Heart left ventricle (tissue), 16 donors: ENCODE data around the gene CHD9. TPM values are rescaled to one million over a fixed set of nuclear protein-coding genes. Genes with fewer than 3 reads are reported as not detected.

Experiments
- ATAC-seq, 4 donors: fragments of 200-7000 bp; cut with Tn5 transposase; one replicate each; pipeline ENCODE4 v1.9.1; 2020 to 2022; ENCODE audit warnings: moderate library complexity in 4 of 4, mild to moderate bottlenecking in 3 of 4, moderate number of reproducible peaks in 1 of 4
- DNase-seq, 5 donors: peaks; one replicate each; pipeline ENCODE4 v3.0.0-alpha.2; 2020
- H3K27ac ChIP-seq, 12 donors: fragments of 200-600 bp; sonication (generic) in 4 of 12; one replicate each; pipeline versions ENCODE4 v1.5.0 to v1.8.0; 2016 to 2022; ENCODE audit warnings: mild to moderate bottlenecking in 2 of 12
- H3K27me3 ChIP-seq, 9 donors: fragments of 200-600 bp; sonication (generic) in 2 of 9; one replicate each; pipeline versions ENCODE4 v1.5.1 to v1.8.0; 2016 to 2022; ENCODE audit warnings: mild to moderate bottlenecking in 3 of 9
- H3K36me3 ChIP-seq, 9 donors: fragments of 200-600 bp; sonication (generic) in 2 of 9; one replicate each; pipeline versions ENCODE4 v1.5.0 to v1.8.0; 2018 to 2022; ENCODE audit warnings: mild to moderate bottlenecking in 2 of 9
- H3K4me1 ChIP-seq, 12 donors: fragments of 200-600 bp; sonication (generic) in 4 of 12; one replicate each; pipeline versions ENCODE4 v1.5.0 to v1.8.0; 2016 to 2022; ENCODE audit warnings: mild to moderate bottlenecking in 3 of 12
- H3K4me3 ChIP-seq, 12 donors: fragments of 200-600 bp; sonication (generic) in 4 of 12; one replicate each; pipeline versions ENCODE4 v1.5.0 to v1.8.0; 2017 to 2022; ENCODE audit warnings: mild to moderate bottlenecking in 9 of 12, moderate library complexity in 4 of 12
- H3K9me3 ChIP-seq, 12 donors: fragments of 200-600 bp; sonication (generic) in 4 of 12; one replicate each; pipeline versions ENCODE4 v1.5.0 to v1.8.0; 2016 to 2022; ENCODE audit warnings: mild to moderate bottlenecking in 1 of 12
- POLR2A ChIP-seq, 2 donors: fragments of 450-650 bp; IDR thresholded peaks; one replicate each; pipeline ENCODE4 v1.6.1; 2017; ENCODE audit warnings: antibody characterized with exemption in 2 of 2, mild to moderate bottlenecking in 2 of 2, moderate library complexity in 2 of 2
- WGBS, 4 donors: extraction: QIAGEN DNeasy Blood & Tissue Kit in 2 of 4; methylation state at CpG; one replicate each; pipeline versions ENCODE4 v1.1.5 to v1.1.7; 2013 to 2018; 5-methylcytosine and 5-hydroxymethylcytosine counted together
- intact Hi-C, 10 donors: fragments of 100-400 bp; cut with DNase I; formaldehyde crosslinking; loops; one replicate each; pipeline versions ENCODE4 v1.11.1 to v1.14.2; 2022
- polyA plus RNA-seq, 2 donors: library from polyadenylated mRNA; stranded (reverse); fragments of 200-250 nt; gene quantifications; one replicate each; pipeline ENCODE4 v1.2.3, GENCODE V29; 2013
- total RNA-seq, 9 donors: library from RNA; depleted of rRNA in 2 of 9; stranded (reverse); fragments of >200 nt in 2 of 9; fragmentation: NEBNext Ultra II Directional in 3 of 9; extraction: Animal tissue kit (Norgen Biotek cat#: 25700) in 3 of 9; gene quantifications; one replicate each; pipeline versions ENCODE4 v1.1.0 to v1.2.4, GENCODE V29; 2016 to 2023
- TF ChIP-seq, protein P1 (sequence below), 12 donors: fragments of 200-600 bp; sonication (generic) in 4 of 12; IDR thresholded peaks; one replicate each; pipeline versions ENCODE4 v1.5.0 to v1.8.0; 2018 to 2022; ENCODE audit warnings: antibody characterized with exemption in 12 of 12, mild to moderate bottlenecking in 5 of 12
- donor health status: ischemic (EF 13 %, LVEDD 7.1; RV severe dilation, severe dysfunction).
- donor health status: healthy with polysubstance abuse.
- donor health status: DM: no; HTN: yes; CAD: no.
- donor health status: DM: no; HTN: no; CAD: no.
- donor health status: ischemic (EF 25% LVEDD 6.9; RV normal size, moderate dysfunction).
- donor health status: ischemic (EF 25% LVEDD 5.7; RV mildly dilated, moderate dysfunction).
- donor health status: healthy.
- donor health status: DM: yes; HTN: yes; CAD: no.
- donor health status: ischemic (EF 35%, LVEDD 5.7; RV mildly dilated, moderate dysfunction).
- donor health status: nonischemic (EF 11% LVEDD 7.7; RV severe dilation, severe dysfunction).
- donor health status: DM: yes; HTN: yes; CAD: no.
- donor health status: PGD.
- donor health status: ischemic (EF 29% LVEDD 5.4; RV normal size, mild dysfunction).
- donor health status: nonischemic (EF 23%, LVEDD 6.1; RV moderate dilation, normal function).

The CHD9 gene
- total and polyA plus RNA-seq, 11 donors = 11.8 to 56.2 (median 41.3) TPM

DNA sequence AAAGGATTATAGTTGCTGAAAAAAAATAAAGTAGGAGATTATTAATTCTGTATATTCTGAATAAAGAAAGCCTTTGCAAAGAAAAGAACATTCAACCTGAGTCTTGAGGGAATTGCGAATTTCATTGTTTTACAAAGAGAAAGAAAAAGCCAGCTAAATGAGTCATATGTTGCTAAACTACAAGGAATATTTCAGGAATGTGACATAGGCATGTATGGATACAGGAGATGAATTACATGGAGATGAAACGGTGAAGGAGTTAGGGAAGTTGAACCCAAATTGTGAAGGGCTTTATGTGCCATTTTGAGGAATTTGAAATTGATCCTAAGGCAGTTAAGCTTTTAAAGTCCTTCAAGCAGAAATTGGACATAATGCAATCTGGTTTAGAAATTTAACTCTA, 202.2 kb downstream of the CHD9 start:
- WGBS, 4 donors = 86 to 95% (median 93%) methylated on average over 2 of the region's 2 CpGs
- TF ChIP-seq, protein P1, sequence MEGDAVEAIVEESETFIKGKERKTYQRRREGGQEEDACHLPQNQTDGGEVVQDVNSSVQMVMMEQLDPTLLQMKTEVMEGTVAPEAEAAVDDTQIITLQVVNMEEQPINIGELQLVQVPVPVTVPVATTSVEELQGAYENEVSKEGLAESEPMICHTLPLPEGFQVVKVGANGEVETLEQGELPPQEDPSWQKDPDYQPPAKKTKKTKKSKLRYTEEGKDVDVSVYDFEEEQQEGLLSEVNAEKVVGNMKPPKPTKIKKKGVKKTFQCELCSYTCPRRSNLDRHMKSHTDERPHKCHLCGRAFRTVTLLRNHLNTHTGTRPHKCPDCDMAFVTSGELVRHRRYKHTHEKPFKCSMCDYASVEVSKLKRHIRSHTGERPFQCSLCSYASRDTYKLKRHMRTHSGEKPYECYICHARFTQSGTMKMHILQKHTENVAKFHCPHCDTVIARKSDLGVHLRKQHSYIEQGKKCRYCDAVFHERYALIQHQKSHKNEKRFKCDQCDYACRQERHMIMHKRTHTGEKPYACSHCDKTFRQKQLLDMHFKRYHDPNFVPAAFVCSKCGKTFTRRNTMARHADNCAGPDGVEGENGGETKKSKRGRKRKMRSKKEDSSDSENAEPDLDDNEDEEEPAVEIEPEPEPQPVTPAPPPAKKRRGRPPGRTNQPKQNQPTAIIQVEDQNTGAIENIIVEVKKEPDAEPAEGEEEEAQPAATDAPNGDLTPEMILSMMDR (IDR thresholded peaks at IDR 0.05) = no peak
- no peak for TF ChIP-seq POLR2A (IDR thresholded peaks at IDR 0.05)
- DNase-seq (no peak), ATAC-seq (no peak)
- Histone ChIP-seq H3K27me3 (no peaks in the 10 kb centered on the region), H3K4me3 (no peak overlapping the region), H3K27ac (no peak overlapping the region), H3K9me3 (peaks cover 0 to 15% (median under 1%) of the 10 kb centered on the region in 12 donors), H3K4me1 (no peaks in the 10 kb centered on the region), H3K36me3 (peaks cover 3 to 100% (median 100%) of the 10 kb centered on the region in 9 donors)
- intact Hi-C loops = loop anchor here in 1 of 10 donors (10.0 kb wide), 1 partner anchor 48 kb away; no protein-coding TSS in a partner anchor

DNA sequence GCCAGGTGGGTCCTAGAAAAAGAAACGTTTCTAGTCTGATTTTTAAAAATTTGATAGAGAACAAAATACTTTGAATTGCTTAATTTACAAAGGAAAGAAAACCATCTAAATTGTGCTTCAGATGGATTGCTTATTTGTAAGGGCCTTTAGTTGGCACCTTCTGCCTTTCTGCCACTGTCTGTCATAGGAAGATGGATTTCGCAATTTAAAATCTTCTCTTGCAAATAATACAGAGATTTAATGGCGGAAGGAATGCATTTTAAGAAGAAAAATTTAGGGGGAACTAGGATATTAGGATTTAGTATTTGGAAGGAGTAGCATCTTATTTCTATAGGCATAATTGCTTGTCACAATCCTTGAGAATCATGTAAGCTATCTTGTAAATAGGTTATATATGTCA, 204.0 kb downstream of the CHD9 start:
- no peak for TF ChIP-seq POLR2A (IDR thresholded peaks at IDR 0.05)
- TF ChIP-seq, protein P1 (IDR thresholded peaks at IDR 0.05) = no peak
- 92 to 97% (median 95%) methylated on average over 3 of the region's 3 CpGs for WGBS, 4 donors
- H3K27ac ChIP-seq = no peak overlapping the region
- ATAC-seq (no peak), DNase-seq (no peak)
- no peaks in the 10 kb centered on the region for H3K27me3 ChIP-seq
- H3K4me3 ChIP-seq = no peak overlapping the region
- peaks cover 3 to 100% (median 100%) of the 10 kb centered on the region in 9 donors for H3K36me3 ChIP-seq
- intact Hi-C loops = loop anchor here in 1 of 10 donors (10.0 kb wide), 1 partner anchor 46 kb away; no protein-coding TSS in a partner anchor
- peaks cover 0 to 13% (median 0%) of the 10 kb centered on the region in 12 donors for H3K9me3 ChIP-seq
- no peaks in the 10 kb centered on the region for H3K4me1 ChIP-seq

DNA sequence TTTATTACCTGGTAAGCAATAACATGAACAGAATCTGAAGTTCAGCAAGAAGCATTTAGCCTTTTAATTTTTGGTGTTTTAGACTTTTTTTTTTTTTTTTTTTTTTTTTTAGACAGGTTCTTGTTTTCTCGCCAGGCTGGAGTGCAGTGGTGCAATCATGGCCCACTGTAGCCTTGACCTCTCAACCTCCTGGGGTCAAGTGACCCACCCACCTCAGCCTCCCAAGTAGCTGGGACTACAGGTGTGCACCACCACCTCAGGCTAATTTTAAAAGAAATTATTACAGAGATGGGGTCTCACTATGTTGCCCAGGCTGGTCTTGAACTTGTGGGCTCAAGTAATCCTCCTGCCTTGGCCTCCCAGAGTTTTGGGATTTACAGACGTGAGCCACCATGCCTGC, 206.5 kb downstream of the CHD9 start:
- Histone ChIP-seq H3K9me3 (peaks cover 0 to 13% (median 0%) of the 10 kb centered on the region in 12 donors), H3K4me3 (no peak overlapping the region), H3K27ac (no peak overlapping the region), H3K36me3 (peaks cover 0 to 100% (median 98%) of the 10 kb centered on the region in 9 donors), H3K4me1 (no peaks in the 10 kb centered on the region), H3K27me3 (no peaks in the 10 kb centered on the region)
- DNase-seq (no peak), ATAC-seq (no peak)
- TF ChIP-seq POLR2A (IDR thresholded peaks at IDR 0.05) = no peak
- TF ChIP-seq, protein P1 (IDR thresholded peaks at IDR 0.05) = no peak
- 91 to 95% (median 94%) methylated on average over 2 of the region's 2 CpGs for WGBS, 4 donors
- intact Hi-C loops = no loop called here

DNA sequence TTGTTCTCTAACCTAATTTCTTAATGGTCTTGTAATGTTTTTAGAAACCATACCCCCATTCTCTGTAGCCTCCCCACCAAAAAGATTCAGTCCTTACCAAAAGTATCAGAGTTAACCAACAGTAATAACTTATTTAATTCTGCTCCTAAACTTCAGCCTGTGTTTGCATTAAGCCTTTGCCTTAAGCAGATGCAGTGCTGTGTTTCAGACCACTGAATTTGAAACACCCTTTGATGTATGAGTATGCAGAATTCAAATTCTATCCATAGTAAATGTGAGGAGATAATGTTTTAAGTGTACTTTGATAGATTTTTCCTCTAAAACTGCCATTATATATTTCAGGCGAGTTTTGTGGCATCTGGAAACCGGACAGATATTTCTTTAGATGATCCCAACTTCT, 207.9 kb downstream of the CHD9 start:
- H3K36me3 ChIP-seq = peaks cover 0 to 100% (median 95%) of the 10 kb centered on the region in 9 donors
- no peak overlapping the region for H3K27ac ChIP-seq
- DNase-seq (no peak), ATAC-seq (no peak)
- TF ChIP-seq POLR2A (IDR thresholded peaks at IDR 0.05) = no peak
- TF ChIP-seq, protein P1 (IDR thresholded peaks at IDR 0.05) = no peak
- 89 to 98% (median 96%) methylated on average over 2 of the region's 2 CpGs for WGBS, 4 donors
- peaks cover 0 to 13% (median 0%) of the 10 kb centered on the region in 12 donors for H3K9me3 ChIP-seq
- intact Hi-C loops = no loop called here
- no peaks in the 10 kb centered on the region for H3K4me1 ChIP-seq
- H3K4me3 ChIP-seq = no peak overlapping the region
- H3K27me3 ChIP-seq = no peaks in the 10 kb centered on the region
